ENCODE measurements around the gene CAMTA1.
"Not testable (repeated sequence)": the region's sequence is repeated elsewhere in the genome, so short reads cannot be mapped to it uniquely, and the experiment has no call there.

DNA sequence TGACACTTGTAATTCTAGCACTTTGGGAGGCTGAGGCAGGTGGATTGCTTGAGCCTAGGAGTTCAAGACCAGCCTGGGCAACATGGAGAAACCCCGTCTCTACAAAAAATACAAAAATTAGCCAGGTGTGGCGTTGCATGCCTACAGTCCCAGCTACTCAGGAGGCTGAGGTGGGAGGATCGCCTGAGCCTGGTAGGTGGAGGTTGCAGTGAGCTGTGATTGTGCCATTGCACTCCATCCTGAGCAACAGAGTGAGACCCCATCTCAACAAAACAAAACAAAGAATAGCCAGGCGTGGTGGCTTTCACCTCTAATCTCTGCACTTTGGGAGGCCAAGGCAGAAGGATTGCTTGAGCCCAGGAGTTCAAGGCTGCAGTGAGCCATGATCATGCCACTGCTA is 922.8 kb downstream of the CAMTA1 start:
- TF ChIP-seq, protein P1, sequence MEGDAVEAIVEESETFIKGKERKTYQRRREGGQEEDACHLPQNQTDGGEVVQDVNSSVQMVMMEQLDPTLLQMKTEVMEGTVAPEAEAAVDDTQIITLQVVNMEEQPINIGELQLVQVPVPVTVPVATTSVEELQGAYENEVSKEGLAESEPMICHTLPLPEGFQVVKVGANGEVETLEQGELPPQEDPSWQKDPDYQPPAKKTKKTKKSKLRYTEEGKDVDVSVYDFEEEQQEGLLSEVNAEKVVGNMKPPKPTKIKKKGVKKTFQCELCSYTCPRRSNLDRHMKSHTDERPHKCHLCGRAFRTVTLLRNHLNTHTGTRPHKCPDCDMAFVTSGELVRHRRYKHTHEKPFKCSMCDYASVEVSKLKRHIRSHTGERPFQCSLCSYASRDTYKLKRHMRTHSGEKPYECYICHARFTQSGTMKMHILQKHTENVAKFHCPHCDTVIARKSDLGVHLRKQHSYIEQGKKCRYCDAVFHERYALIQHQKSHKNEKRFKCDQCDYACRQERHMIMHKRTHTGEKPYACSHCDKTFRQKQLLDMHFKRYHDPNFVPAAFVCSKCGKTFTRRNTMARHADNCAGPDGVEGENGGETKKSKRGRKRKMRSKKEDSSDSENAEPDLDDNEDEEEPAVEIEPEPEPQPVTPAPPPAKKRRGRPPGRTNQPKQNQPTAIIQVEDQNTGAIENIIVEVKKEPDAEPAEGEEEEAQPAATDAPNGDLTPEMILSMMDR (IDR thresholded peaks at IDR 0.05): not testable (repeated sequence)
- TF ChIP-seq POLR2A (IDR thresholded peaks at IDR 0.05): not testable (repeated sequence)

Measured in upper lobe of left lung (tissue), 4 donors.